Measurements from ENCODE around the gene MORN1. TPM values are rescaled to one million over a fixed set of nuclear protein-coding genes. Genes with fewer than 3 reads are reported as not detected.
A peak's percentile ranks its signal among the peaks of the same experiment; 100 is the strongest.

The MORN1 gene
- total and polyA plus RNA-seq, 4 donors: 2.3 to 6.9 (median 3.6) TPM

- TF ChIP-seq JUND (IDR thresholded peaks at IDR 0.05): no peak
- no peak for TF ChIP-seq YY1 (IDR thresholded peaks at IDR 0.05)
Measured at GRCh38 chr1:2376261-2376741, 15.1 kb downstream of the MORN1 start (continued).

GRCh38 chr1:2375923-2376260, 15.5 kb downstream of the MORN1 start:
- 77% methylated on average over 7 of the region's 7 CpGs for WGBS

GRCh38 chr1:2375246-2375922, 16.0 kb downstream of the MORN1 start:
- TF ChIP-seq TAF1 (conservative IDR thresholded peaks at IDR 0.05): no peak
- no peak for TF ChIP-seq YY1 (IDR thresholded peaks at IDR 0.05)
- TF ChIP-seq MAX (IDR thresholded peaks at IDR 0.05): no peak
- TF ChIP-seq, protein P1, sequence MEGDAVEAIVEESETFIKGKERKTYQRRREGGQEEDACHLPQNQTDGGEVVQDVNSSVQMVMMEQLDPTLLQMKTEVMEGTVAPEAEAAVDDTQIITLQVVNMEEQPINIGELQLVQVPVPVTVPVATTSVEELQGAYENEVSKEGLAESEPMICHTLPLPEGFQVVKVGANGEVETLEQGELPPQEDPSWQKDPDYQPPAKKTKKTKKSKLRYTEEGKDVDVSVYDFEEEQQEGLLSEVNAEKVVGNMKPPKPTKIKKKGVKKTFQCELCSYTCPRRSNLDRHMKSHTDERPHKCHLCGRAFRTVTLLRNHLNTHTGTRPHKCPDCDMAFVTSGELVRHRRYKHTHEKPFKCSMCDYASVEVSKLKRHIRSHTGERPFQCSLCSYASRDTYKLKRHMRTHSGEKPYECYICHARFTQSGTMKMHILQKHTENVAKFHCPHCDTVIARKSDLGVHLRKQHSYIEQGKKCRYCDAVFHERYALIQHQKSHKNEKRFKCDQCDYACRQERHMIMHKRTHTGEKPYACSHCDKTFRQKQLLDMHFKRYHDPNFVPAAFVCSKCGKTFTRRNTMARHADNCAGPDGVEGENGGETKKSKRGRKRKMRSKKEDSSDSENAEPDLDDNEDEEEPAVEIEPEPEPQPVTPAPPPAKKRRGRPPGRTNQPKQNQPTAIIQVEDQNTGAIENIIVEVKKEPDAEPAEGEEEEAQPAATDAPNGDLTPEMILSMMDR (IDR thresholded peaks at IDR 0.05; ENCODE audit: low read depth, low read length, missing input control): no peak
- no peak for TF ChIP-seq JUND (IDR thresholded peaks at IDR 0.05)
- TF ChIP-seq, protein P2, sequence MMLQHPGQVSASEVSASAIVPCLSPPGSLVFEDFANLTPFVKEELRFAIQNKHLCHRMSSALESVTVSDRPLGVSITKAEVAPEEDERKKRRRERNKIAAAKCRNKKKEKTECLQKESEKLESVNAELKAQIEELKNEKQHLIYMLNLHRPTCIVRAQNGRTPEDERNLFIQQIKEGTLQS (IDR thresholded peaks at IDR 0.05): no peak
- TF ChIP-seq, protein P3, sequence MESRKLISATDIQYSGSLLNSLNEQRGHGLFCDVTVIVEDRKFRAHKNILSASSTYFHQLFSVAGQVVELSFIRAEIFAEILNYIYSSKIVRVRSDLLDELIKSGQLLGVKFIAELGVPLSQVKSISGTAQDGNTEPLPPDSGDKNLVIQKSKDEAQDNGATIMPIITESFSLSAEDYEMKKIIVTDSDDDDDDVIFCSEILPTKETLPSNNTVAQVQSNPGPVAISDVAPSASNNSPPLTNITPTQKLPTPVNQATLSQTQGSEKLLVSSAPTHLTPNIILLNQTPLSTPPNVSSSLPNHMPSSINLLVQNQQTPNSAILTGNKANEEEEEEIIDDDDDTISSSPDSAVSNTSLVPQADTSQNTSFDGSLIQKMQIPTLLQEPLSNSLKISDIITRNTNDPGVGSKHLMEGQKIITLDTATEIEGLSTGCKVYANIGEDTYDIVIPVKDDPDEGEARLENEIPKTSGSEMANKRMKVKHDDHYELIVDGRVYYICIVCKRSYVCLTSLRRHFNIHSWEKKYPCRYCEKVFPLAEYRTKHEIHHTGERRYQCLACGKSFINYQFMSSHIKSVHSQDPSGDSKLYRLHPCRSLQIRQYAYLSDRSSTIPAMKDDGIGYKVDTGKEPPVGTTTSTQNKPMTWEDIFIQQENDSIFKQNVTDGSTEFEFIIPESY (IDR thresholded peaks at IDR 0.05): no peak
- TF ChIP-seq, protein P4, sequence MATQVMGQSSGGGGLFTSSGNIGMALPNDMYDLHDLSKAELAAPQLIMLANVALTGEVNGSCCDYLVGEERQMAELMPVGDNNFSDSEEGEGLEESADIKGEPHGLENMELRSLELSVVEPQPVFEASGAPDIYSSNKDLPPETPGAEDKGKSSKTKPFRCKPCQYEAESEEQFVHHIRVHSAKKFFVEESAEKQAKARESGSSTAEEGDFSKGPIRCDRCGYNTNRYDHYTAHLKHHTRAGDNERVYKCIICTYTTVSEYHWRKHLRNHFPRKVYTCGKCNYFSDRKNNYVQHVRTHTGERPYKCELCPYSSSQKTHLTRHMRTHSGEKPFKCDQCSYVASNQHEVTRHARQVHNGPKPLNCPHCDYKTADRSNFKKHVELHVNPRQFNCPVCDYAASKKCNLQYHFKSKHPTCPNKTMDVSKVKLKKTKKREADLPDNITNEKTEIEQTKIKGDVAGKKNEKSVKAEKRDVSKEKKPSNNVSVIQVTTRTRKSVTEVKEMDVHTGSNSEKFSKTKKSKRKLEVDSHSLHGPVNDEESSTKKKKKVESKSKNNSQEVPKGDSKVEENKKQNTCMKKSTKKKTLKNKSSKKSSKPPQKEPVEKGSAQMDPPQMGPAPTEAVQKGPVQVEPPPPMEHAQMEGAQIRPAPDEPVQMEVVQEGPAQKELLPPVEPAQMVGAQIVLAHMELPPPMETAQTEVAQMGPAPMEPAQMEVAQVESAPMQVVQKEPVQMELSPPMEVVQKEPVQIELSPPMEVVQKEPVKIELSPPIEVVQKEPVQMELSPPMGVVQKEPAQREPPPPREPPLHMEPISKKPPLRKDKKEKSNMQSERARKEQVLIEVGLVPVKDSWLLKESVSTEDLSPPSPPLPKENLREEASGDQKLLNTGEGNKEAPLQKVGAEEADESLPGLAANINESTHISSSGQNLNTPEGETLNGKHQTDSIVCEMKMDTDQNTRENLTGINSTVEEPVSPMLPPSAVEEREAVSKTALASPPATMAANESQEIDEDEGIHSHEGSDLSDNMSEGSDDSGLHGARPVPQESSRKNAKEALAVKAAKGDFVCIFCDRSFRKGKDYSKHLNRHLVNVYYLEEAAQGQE (IDR thresholded peaks at IDR 0.05): no peak
- TF ChIP-seq EGR1 (IDR thresholded peaks at IDR 0.05; ENCODE audit: low read depth in 2 of 2): no peak
- TF ChIP-seq FOXA2 (IDR thresholded peaks at IDR 0.05): no peak
- TF ChIP-seq HNF4A (conservative IDR thresholded peaks at IDR 0.05): no peak
- no peak for TF ChIP-seq RAD21 (IDR thresholded peaks at IDR 0.05)
- no peak for TF ChIP-seq GABPA (IDR thresholded peaks at IDR 0.05 in 1 of 2, conservative IDR thresholded peaks at IDR 0.05 in 1 of 2)
- TF ChIP-seq NR2F2 (IDR thresholded peaks at IDR 0.05): no peak
- TF ChIP-seq HNF4G (IDR thresholded peaks at IDR 0.05): no peak
- TF ChIP-seq SP1 (IDR thresholded peaks at IDR 0.05): no peak
- TF ChIP-seq RXRA (IDR thresholded peaks at IDR 0.05): no peak
- TF ChIP-seq FOXA1 (IDR thresholded peaks at IDR 0.05): no peak
- no peaks in the 10 kb centered on the region for H3K9me3 ChIP-seq (ENCODE audit: control insufficient read depth in 4 of 4, low read length in 3 of 4)
- H3K4me1 ChIP-seq (ENCODE audit: control insufficient read depth in 4 of 4, insufficient read depth in 4 of 4, low read length in 3 of 4): no peaks in the 10 kb centered on the region
- H3K27ac ChIP-seq (ENCODE audit: low read depth in 1 of 2, low read length in 2 of 2): no peak overlapping the region
- H3K9ac ChIP-seq (ENCODE audit: low read depth in 1 of 2, low read length in 2 of 2): no peak overlapping the region
- no peak for DNase-seq (ENCODE audit: low spot score)
- H3K36me3 ChIP-seq (ENCODE audit: control insufficient read depth in 4 of 4, insufficient read depth in 3 of 4, low read depth in 1 of 4, low read length in 3 of 4): no peaks in the 10 kb centered on the region
- H3K4me3 ChIP-seq (ENCODE audit: low read depth in 1 of 3, low read length in 3 of 3): no peak overlapping the region
- 87% methylated on average over 23 of the region's 23 CpGs for WGBS
- no peaks in the 10 kb centered on the region for H3K27me3 ChIP-seq (ENCODE audit: control insufficient read depth in 4 of 4, insufficient read depth in 4 of 4, low read length in 3 of 4)

More at GRCh38 chr1:2375923-2376260, 15.5 kb downstream of the MORN1 start:
- H3K4me3 ChIP-seq (ENCODE audit: low read depth in 1 of 3, low read length in 3 of 3): no peak overlapping the region
- no peaks in the 10 kb centered on the region for H3K4me1 ChIP-seq (ENCODE audit: control insufficient read depth in 4 of 4, insufficient read depth in 4 of 4, low read length in 3 of 4)
- no peaks in the 10 kb centered on the region for H3K36me3 ChIP-seq (ENCODE audit: control insufficient read depth in 4 of 4, insufficient read depth in 3 of 4, low read depth in 1 of 4, low read length in 3 of 4)
- no peak overlapping the region for H3K9ac ChIP-seq (ENCODE audit: low read depth in 1 of 2, low read length in 2 of 2)
- H3K9me3 ChIP-seq (ENCODE audit: control insufficient read depth in 4 of 4, low read length in 3 of 4): no peaks in the 10 kb centered on the region
- no peak for TF ChIP-seq FOXA1 (IDR thresholded peaks at IDR 0.05)
- peak in 1 of 2 donors; percentile 59 for TF ChIP-seq HNF4A (conservative IDR thresholded peaks at IDR 0.05)
- no peak for TF ChIP-seq HNF4G (IDR thresholded peaks at IDR 0.05)
- TF ChIP-seq SP1 (IDR thresholded peaks at IDR 0.05): no peak
- H3K27me3 ChIP-seq (ENCODE audit: control insufficient read depth in 4 of 4, insufficient read depth in 4 of 4, low read length in 3 of 4): no peaks in the 10 kb centered on the region
- H3K27ac ChIP-seq (ENCODE audit: low read depth in 1 of 2, low read length in 2 of 2): no peak overlapping the region
- no peak for DNase-seq (ENCODE audit: low spot score)

Measured in liver (tissue), 9 donors.